GM12878 (cell line): Measurements from ENCODE around the gene PLOD2. TPM values are rescaled to one million over a fixed set of nuclear protein-coding genes. Genes with fewer than 3 reads are reported as not detected.

Experiments used
- ATAC-seq: fragments of 200-7000 bp; cut with Tn5 transposase; 3 replicates; pipeline ENCODE4 v1.9.1; 2020; ENCODE audit warnings: mild to moderate bottlenecking, moderate library complexity
- BruUV-seq: library from RNA; stranded (reverse); fragments of 400-500 nt; replicated peaks from 2 replicates; lab custom pipeline; 2021; lab: Mats Ljungman, UMichigan
- CTCF ChIA-PET: fragments of 300-600 bp; sonication (Branson Sonifier 250); formaldehyde crosslinking; extraction: SDS; loops from one replicate; lab custom pipeline; 2021; ENCODE audit warnings: inconsistent platforms; lab: Yijun Ruan, JAX
- POLR2A ChIA-PET: fragments of 350-600 bp; formaldehyde crosslinking; extraction: SDS; loops from one replicate; lab custom pipeline; 2021; ENCODE audit warnings: inconsistent platforms; lab: Charles Lee
- RAD21 ChIA-PET: fragments of 300-600 bp; sonication (Branson Sonifier 250); formaldehyde crosslinking; loops from one replicate; lab custom pipeline; 2023; ENCODE audit warnings: antibody characterized with exemption; ENCODE audit not compliant: unreplicated experiment; lab: Charles Lee
- SMC1A ChIA-PET: fragments of 300-600 bp; sonication (Branson Sonifier 250); formaldehyde crosslinking; loops from one replicate; lab custom pipeline; 2023; ENCODE audit not compliant: unreplicated experiment, uncharacterized antibody; lab: Charles Lee
- DNase-seq: peaks from one replicate; pipeline ENCODE4 v3.0.0-alpha.2; 2011; ENCODE audit warnings: low read depth, low spot score
- FAIRE-seq: peaks from 3 replicates; lab custom pipeline; 2011; peaks lifted over from hg19 to GRCh38; lab: Jason Lieb, UNC
- H2AFZ ChIP-seq: 2 replicates; pipeline ENCODE4 v1.6.0; 2011; ENCODE audit warnings: low read depth, low read length, control low read depth; ENCODE audit not compliant: control insufficient read depth
- H3K27ac ChIP-seq: 2 replicates; pipeline ENCODE4 v1.5.1; 2011; ENCODE audit warnings: control low read depth; ENCODE audit not compliant: control insufficient read depth, insufficient read depth
- H3K27me3 ChIP-seq, 2 experiments: replicated peaks in 1 of 2; 2 replicates each; pipeline versions ENCODE4 v1.6.0 to v1.6.1; 2011; ENCODE audit warnings: low read length in 1 of 2; ENCODE audit not compliant: control insufficient read depth in 2 of 2, insufficient read depth in 2 of 2
- H3K36me3 ChIP-seq, 2 experiments: 2 replicates each; pipeline ENCODE4 v1.5.1; 2011; ENCODE audit warnings: low read length in 1 of 2; ENCODE audit not compliant: control insufficient read depth in 2 of 2, insufficient read depth in 2 of 2
- H3K4me1 ChIP-seq: 2 replicates; pipeline ENCODE4 v1.6.1; 2011; ENCODE audit warnings: mild to moderate bottlenecking, low read length, moderate library complexity, mixed read lengths; ENCODE audit not compliant: control insufficient read depth, insufficient read depth
- H3K4me2 ChIP-seq: 2 replicates; pipeline ENCODE4 v1.6.0; 2011; ENCODE audit warnings: control low read depth; ENCODE audit not compliant: control insufficient read depth, insufficient read depth
- H3K4me3 ChIP-seq: fragments of 200-600 bp; sonication (generic); 2 replicates; pipeline ENCODE4 v1.5.1; 2016
- H3K79me2 ChIP-seq: 2 replicates; pipeline ENCODE4 v1.6.0; 2011; ENCODE audit warnings: low read length; ENCODE audit not compliant: control insufficient read depth, insufficient read depth
- H3K9ac ChIP-seq: 2 replicates; pipeline ENCODE4 v1.8.0; 2011; ENCODE audit warnings: low read length, control low read depth, mixed read lengths; ENCODE audit not compliant: control insufficient read depth, insufficient read depth
- H3K9me3 ChIP-seq: replicated peaks from 3 replicates; pipeline ENCODE4 v1.5.1; 2011; ENCODE audit warnings: mild to moderate bottlenecking, low read length; ENCODE audit not compliant: control insufficient read depth, insufficient read depth
- H4K20me1 ChIP-seq: 2 replicates; pipeline ENCODE4 v1.6.0; 2011; ENCODE audit not compliant: control insufficient read depth, insufficient read depth
- POLR2AphosphoS5 ChIP-seq: IDR thresholded peaks from 2 replicates; pipeline ENCODE4 v1.6.1; 2011; ENCODE audit warnings: mild to moderate bottlenecking, low read length, inconsistent platforms
- SIN3A ChIP-seq: IDR thresholded peaks from 2 replicates; pipeline ENCODE4 v1.6.1; 2012; ENCODE audit warnings: low read depth, low read length, improper control_type of control experiment
- TAF1 ChIP-seq: IDR thresholded peaks from 2 replicates; pipeline ENCODE4 v1.6.1; 2011; ENCODE audit warnings: mild to moderate bottlenecking, low read depth, low read length, borderline replicate concordance
- ZBED1 ChIP-seq: IDR thresholded peaks from 2 replicates; pipeline ENCODE4 v1.6.1; 2016; ENCODE audit warnings: borderline replicate concordance
- WGBS: methylation state at CpG from one replicate; pipeline ENCODE4 v1.1.6; 2016; ENCODE audit warnings: low lambda C conversion rate; ENCODE audit not compliant: insufficient replicate concordance, insufficient coverage; ENCODE audit errors: missing lambda C conversion rate; 5-methylcytosine and 5-hydroxymethylcytosine counted together
- in situ Hi-C: fragments of 300-500 bp; cut with MboI; formaldehyde crosslinking; loops from 9 replicates; pipeline ENCODE4 v1.14.3; 2018; ENCODE audit warnings: mixed read lengths
- intact Hi-C: fragments of 100-400 bp; cut with micrococcal nuclease; formaldehyde crosslinking; loops from one replicate; pipeline ENCODE4 v1.14.2; 2022; ENCODE audit not compliant: unreplicated experiment
- polyA plus RNA-seq, 11 experiments: library from polyadenylated mRNA; depleted of rRNA in 4 of 11; unstranded in 6 of 11; stranded (reverse) in 5 of 11; fragments of >200 nt; fragmentation: Nextera tagmentation in 4 of 11; fragmentation: Illumina TruSeq in 1 of 11; extraction: Ambion mirVana in 4 of 11; extraction: Trizol in 1 of 11; gene quantifications; 1 replicate in 1 of 11; 2 replicates in 10 of 11; pipeline versions ENCODE4 v1.2.1 to v1.2.3, GENCODE V29; 2011 to 2016; ENCODE audit warnings: inconsistent platforms in 2 of 11, missing spikeins in 2 of 11, low read depth in 1 of 11
- total RNA-seq, 4 experiments: library from RNA; depleted of rRNA in 3 of 4; stranded (reverse); fragments of >200 nt in 3 of 4; fragmentation: Illumina TruSeq in 1 of 4; extraction: Trizol in 1 of 4; gene quantifications; 2 replicates each; pipeline versions ENCODE4 v1.2.1 to v1.2.3, GENCODE V29; 2013 to 2021
- TF ChIP-seq, protein P1 (sequence below): IDR thresholded peaks from 2 replicates; pipeline ENCODE4 v1.6.1; 2012; ENCODE audit warnings: improper control_type of control experiment, low read depth, low read length; ENCODE audit not compliant: insufficient replicate concordance
- TF ChIP-seq, protein P2 (sequence below): IDR thresholded peaks from 2 replicates; pipeline ENCODE4 v1.6.1; 2012; ENCODE audit warnings: low read depth, low read length, improper control_type of control experiment
- TF ChIP-seq, protein P3 (sequence below): fragments of 450-650 bp; IDR thresholded peaks from 2 replicates; pipeline ENCODE4 v1.6.1; 2017; ENCODE audit warnings: antibody characterized with exemption, mild to moderate bottlenecking, moderate library complexity
- TF ChIP-seq, protein P4 (sequence below): fragments of 450-650 bp; IDR thresholded peaks from 2 replicates; pipeline ENCODE4 v1.6.1; 2014; ENCODE audit warnings: mild to moderate bottlenecking
- TF ChIP-seq, protein P5 (sequence below): fragments of 450-650 bp; formaldehyde crosslinking; IDR thresholded peaks from 2 replicates; pipeline ENCODE4 v1.5.0; 2022; ENCODE audit warnings: mild to moderate bottlenecking, missing genetic modification characterization

The PLOD2 gene
- total and polyA plus RNA-seq, 10 of the 15 experiments (the other 5 are each of a cell fraction or from before 2014, with no cell fraction given): 0.03 to 0.56 (median 0.33) TPM; not detected in 4

DNA sequence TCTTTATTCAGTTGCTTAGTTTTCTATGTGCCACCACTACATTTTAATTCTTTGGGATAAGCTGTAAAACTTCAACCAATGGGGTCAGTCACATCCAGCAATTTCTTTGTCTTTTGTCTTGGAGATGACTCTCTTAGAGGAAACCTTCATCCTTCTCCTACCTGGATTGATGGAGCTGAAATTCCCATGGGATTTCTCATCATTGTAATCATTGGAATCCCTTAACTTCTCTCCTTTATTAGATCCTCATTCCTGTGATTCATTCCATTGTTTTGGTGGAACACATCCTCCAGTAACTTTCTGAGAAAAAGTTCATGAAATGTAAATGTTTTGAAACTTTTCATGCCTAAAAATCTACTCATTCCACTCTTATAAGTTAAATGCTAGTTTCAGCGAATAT lies 9.6 kb upstream of the PLOD2 start:
- CTCF ChIA-PET: interaction anchor here (0.8 kb wide), 1 partner anchor 406 kb away, joined by 3 read pairs; no protein-coding TSS in a partner anchor
- POLR2A ChIA-PET: no interaction called here
- ATAC-seq (no peak), DNase-seq (no peak), FAIRE-seq (no peak)
- H3K9me3 ChIP-seq: no peaks in the 10 kb centered on the region
- no peaks in the 10 kb centered on the region for H3K27me3 ChIP-seq
- BruUV-seq: no TSS peak
- H4K20me1 ChIP-seq: no peaks in the 10 kb centered on the region
- H3K9ac ChIP-seq: no peak overlapping the region
- intact Hi-C loops (no loop called here), in situ Hi-C loops (no loop called here)
- no peaks in the 10 kb centered on the region for H3K36me3 ChIP-seq
- no peaks in the 10 kb centered on the region for H3K79me2 ChIP-seq
- SMC1A ChIA-PET: no interaction called here
- no peak overlapping the region for H3K4me3 ChIP-seq
- RAD21 ChIA-PET: no interaction called here
- H3K4me2 ChIP-seq: no peak overlapping the region
- H3K4me1 ChIP-seq: no peaks in the 10 kb centered on the region
- H2AFZ ChIP-seq: no peak overlapping the region
- no peak overlapping the region for H3K27ac ChIP-seq
- 0% methylated on average over 1 of the region's 1 CpG for WGBS
- no peak for TF ChIP-seq TAF1
- TF ChIP-seq, protein P1, sequence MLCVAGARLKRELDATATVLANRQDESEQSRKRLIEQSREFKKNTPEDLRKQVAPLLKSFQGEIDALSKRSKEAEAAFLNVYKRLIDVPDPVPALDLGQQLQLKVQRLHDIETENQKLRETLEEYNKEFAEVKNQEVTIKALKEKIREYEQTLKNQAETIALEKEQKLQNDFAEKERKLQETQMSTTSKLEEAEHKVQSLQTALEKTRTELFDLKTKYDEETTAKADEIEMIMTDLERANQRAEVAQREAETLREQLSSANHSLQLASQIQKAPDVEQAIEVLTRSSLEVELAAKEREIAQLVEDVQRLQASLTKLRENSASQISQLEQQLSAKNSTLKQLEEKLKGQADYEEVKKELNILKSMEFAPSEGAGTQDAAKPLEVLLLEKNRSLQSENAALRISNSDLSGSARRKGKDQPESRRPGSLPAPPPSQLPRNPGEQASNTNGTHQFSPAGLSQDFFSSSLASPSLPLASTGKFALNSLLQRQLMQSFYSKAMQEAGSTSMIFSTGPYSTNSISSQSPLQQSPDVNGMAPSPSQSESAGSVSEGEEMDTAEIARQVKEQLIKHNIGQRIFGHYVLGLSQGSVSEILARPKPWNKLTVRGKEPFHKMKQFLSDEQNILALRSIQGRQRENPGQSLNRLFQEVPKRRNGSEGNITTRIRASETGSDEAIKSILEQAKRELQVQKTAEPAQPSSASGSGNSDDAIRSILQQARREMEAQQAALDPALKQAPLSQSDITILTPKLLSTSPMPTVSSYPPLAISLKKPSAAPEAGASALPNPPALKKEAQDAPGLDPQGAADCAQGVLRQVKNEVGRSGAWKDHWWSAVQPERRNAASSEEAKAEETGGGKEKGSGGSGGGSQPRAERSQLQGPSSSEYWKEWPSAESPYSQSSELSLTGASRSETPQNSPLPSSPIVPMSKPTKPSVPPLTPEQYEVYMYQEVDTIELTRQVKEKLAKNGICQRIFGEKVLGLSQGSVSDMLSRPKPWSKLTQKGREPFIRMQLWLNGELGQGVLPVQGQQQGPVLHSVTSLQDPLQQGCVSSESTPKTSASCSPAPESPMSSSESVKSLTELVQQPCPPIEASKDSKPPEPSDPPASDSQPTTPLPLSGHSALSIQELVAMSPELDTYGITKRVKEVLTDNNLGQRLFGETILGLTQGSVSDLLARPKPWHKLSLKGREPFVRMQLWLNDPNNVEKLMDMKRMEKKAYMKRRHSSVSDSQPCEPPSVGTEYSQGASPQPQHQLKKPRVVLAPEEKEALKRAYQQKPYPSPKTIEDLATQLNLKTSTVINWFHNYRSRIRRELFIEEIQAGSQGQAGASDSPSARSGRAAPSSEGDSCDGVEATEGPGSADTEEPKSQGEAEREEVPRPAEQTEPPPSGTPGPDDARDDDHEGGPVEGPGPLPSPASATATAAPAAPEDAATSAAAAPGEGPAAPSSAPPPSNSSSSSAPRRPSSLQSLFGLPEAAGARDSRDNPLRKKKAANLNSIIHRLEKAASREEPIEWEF: no peak
- TF ChIP-seq, protein P2, sequence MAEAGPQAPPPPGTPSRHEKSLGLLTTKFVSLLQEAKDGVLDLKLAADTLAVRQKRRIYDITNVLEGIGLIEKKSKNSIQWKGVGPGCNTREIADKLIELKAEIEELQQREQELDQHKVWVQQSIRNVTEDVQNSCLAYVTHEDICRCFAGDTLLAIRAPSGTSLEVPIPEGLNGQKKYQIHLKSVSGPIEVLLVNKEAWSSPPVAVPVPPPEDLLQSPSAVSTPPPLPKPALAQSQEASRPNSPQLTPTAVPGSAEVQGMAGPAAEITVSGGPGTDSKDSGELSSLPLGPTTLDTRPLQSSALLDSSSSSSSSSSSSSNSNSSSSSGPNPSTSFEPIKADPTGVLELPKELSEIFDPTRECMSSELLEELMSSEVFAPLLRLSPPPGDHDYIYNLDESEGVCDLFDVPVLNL: no peak
- TF ChIP-seq, protein P3, sequence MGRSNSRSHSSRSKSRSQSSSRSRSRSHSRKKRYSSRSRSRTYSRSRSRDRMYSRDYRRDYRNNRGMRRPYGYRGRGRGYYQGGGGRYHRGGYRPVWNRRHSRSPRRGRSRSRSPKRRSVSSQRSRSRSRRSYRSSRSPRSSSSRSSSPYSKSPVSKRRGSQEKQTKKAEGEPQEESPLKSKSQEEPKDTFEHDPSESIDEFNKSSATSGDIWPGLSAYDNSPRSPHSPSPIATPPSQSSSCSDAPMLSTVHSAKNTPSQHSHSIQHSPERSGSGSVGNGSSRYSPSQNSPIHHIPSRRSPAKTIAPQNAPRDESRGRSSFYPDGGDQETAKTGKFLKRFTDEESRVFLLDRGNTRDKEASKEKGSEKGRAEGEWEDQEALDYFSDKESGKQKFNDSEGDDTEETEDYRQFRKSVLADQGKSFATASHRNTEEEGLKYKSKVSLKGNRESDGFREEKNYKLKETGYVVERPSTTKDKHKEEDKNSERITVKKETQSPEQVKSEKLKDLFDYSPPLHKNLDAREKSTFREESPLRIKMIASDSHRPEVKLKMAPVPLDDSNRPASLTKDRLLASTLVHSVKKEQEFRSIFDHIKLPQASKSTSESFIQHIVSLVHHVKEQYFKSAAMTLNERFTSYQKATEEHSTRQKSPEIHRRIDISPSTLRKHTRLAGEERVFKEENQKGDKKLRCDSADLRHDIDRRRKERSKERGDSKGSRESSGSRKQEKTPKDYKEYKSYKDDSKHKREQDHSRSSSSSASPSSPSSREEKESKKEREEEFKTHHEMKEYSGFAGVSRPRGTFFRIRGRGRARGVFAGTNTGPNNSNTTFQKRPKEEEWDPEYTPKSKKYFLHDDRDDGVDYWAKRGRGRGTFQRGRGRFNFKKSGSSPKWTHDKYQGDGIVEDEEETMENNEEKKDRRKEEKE: no peak
- no peak for TF ChIP-seq ZBED1
- no peak for TF ChIP-seq POLR2AphosphoS5
- no peak for TF ChIP-seq SIN3A
- TF ChIP-seq, protein P4, sequence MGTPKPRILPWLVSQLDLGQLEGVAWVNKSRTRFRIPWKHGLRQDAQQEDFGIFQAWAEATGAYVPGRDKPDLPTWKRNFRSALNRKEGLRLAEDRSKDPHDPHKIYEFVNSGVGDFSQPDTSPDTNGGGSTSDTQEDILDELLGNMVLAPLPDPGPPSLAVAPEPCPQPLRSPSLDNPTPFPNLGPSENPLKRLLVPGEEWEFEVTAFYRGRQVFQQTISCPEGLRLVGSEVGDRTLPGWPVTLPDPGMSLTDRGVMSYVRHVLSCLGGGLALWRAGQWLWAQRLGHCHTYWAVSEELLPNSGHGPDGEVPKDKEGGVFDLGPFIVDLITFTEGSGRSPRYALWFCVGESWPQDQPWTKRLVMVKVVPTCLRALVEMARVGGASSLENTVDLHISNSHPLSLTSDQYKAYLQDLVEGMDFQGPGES: no peak
- TF ChIP-seq, protein P5, sequence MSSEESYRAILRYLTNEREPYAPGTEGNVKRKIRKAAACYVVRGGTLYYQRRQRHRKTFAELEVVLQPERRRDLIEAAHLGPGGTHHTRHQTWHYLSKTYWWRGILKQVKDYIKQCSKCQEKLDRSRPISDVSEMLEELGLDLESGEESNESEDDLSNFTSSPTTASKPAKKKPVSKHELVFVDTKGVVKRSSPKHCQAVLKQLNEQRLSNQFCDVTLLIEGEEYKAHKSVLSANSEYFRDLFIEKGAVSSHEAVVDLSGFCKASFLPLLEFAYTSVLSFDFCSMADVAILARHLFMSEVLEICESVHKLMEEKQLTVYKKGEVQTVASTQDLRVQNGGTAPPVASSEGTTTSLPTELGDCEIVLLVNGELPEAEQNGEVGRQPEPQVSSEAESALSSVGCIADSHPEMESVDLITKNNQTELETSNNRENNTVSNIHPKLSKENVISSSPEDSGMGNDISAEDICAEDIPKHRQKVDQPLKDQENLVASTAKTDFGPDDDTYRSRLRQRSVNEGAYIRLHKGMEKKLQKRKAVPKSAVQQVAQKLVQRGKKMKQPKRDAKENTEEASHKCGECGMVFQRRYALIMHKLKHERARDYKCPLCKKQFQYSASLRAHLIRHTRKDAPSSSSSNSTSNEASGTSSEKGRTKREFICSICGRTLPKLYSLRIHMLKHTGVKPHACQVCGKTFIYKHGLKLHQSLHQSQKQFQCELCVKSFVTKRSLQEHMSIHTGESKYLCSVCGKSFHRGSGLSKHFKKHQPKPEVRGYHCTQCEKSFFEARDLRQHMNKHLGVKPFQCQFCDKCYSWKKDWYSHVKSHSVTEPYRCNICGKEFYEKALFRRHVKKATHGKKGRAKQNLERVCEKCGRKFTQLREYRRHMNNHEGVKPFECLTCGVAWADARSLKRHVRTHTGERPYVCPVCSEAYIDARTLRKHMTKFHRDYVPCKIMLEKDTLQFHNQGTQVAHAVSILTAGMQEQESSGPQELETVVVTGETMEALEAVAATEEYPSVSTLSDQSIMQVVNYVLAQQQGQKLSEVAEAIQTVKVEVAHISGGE (CRISPR knock-in tag): no peak
